T-helper 2 cell (primary cell): ENCODE measurements around the gene GCNA.
"Not testable (repeated sequence)": the region's sequence is repeated elsewhere in the genome, so short reads cannot be mapped to it uniquely, and the experiment has no call there.

Experiments used
- DNase-seq, 5 experiments: peaks; one replicate each; pipeline versions ENCODE4 v3.0.0 to v3.0.0-alpha.2; 2012 to 2022

Gene GCNA

DNA sequence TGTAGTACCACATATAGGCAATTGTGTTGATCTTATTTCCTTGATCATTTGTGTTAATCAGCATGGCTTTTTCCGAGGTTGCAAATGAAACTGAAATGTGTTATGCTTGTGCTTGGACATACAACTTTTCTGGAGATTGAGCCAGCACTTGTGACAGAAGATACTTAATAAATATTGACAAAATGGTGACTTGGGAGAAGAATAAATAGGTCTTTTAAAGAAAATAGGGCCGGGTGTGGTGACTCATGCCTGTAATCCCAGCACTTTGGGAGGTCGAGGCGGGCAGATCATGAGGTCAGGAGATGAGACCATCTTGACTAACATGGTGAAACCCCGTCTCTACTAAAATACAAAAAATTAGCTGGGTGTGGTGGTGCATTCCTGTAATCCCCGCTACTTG, 18.5 kb upstream of the GCNA start:
- DNase-seq, result not testable (repeated sequence)

DNA sequence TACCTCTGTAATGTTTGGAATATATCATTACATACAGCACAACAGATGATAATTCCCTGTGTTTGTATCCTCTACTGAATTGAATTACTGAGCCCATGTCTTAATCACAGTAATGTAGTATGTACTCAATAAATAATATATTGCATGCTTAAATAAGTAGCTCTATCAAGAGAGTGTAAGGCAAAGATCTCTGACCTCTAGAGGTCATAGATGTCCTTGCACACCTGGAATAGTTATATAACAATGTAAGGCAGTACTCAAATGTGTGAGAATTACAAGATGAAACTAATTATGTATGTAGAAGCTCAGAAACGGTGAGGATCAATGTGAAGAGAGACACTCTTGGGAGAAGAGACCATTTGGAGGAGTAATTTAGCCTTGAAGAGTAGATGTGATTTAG, 14.3 kb upstream of the GCNA start:
- no peak for DNase-seq

DNA sequence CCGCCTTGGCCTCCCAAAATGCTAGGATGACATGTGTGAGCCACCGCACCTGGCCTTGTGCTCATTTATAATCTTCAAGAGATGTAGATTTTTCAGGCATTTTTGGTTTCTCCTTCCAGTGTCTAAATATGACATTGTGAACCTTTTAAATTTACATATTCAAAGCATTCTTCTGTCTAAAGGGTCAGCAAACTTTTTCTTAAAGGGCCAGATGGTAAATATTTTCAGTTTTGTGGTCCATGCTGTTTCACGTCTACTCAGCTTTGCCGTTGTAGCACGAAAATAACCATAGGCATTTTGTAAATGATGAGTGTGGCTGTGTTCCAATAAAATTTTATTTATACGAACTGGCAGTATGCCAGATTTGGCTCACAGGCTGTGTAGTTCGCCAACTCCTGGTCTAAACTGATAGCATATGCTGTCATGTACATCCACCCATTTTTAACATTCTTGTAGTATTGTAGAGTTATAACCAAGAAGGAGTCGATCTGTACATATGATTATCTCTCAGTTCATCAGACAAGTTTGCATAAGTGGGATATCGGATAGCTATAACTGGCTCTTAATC, 12.7 kb upstream of the GCNA start:
- no peak for DNase-seq

DNA sequence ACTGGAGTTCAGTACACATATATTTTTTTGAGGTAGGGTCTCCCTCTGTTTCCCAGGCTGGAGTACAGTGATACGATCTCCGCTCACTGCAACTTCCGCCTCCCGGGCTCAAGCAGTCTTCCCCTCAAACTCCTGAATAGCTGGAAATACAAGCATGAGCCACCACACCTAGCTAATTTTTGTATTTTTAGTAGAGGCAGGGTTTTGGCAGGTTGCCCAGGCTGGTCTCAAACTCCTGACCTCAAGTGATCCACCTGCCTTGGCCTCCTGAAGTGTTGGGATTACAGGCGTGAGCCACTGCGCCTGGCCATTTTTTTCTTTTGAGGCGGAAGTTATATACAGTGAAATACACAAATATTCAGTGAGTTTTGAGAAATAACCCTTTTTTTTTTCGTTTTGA, 6.8 kb upstream of the GCNA start:
- DNase-seq, result not testable (repeated sequence)

DNA sequence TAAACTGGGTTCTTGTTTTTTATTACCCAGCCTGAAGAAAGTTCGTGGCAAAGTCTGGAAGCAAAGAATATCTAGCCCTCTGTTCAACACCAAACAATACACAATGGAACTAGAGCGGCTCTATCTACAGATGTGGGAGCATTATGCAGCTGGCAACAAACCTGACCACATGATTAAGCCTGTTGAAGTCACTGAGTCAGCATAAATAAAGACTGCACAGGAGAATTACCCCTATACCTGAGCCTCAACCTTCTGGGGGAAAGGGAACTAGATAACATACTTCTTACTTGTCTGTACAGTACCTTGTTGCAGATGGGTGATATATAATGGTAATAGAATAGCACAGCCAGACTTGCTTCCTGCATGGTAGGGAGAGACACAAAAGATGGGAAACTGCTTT, 4.6 kb upstream of the GCNA start:
- no peak for DNase-seq

DNA sequence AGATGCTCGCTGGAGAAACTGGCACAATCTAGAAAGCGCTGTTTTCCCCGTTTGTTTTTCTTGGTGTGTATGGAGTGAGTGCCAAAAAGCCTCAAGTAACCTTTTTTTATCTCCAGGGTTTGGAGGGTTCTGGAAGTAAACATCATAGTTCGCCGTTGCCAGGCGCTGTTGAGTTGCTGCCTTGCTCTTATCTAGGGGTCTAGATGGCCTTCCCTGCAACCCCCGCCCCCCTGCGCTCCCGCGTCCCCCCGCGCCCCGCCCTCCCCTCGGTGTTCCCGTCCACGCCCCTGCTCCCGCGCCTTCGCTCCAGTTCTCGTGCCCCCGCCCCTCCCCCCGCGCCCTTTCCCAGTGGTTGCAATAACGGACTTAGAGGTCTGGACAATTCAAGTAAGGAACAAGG, 555 bp upstream of the GCNA start:
- DNase-seq, result no peak

DNA sequence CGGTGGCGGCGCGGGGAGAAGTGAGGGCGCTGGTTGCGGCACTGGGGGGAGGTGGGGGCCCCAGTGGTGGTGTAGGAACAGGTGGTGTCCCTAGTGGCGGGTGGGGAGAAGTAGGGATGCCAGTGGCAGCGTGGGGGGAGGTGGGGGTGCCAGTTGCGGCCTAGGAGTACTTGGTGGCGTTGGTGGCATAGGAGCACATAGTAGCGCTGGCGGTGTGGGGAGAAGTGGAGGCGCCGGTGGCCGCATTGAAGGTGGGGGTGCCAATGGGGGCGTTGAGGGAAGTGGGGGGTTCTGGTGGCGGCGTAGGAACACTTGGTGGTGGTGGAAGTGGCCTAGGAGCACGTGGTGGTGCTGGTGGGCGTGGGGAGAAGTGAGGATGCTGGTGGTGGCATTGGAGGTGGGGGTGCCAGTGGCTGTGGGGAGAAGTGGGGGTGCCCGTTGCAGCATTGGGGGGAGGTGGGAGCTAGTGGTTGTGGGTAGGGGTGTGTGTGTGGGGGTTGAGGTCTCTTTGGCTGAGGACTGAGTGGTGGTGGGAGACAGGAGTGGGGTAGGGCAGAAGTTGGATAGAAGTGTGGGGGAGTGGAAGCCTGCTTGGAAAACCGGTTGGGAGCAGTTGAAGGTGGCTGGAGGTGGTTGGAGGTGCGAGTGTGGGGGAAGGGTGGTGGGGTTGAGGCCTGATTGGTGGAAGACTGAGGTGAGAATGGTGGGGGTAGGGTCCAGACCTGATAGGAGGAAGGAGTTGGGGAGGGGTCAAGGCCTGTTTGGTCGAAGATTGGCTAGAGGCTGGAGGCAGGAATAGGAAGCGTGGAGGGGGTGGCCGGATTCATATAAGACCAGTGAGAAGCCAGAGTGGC, 1.1 kb downstream of the GCNA start:
- no peak for DNase-seq

DNA sequence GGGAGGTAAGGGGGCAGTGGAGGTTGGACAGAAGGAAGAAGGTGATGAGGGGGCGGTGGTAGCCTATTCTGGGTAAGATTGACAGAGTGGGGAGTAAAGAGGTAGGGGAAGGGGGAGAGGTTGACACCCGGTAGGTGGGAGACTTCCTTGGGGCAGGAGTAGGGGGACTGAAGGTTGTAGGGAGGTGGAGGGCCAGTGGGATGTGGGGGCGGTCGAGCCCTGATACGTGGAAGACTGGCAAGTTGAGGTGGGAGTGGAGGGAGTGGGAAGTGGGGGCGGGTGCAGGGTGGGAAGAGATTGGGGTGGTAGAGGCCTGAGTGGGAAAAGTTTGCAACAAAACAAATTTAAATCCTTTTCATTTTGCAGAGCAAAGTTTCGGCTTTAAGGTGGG, 1.7 kb downstream of the GCNA start:
- no peak for DNase-seq

DNA sequence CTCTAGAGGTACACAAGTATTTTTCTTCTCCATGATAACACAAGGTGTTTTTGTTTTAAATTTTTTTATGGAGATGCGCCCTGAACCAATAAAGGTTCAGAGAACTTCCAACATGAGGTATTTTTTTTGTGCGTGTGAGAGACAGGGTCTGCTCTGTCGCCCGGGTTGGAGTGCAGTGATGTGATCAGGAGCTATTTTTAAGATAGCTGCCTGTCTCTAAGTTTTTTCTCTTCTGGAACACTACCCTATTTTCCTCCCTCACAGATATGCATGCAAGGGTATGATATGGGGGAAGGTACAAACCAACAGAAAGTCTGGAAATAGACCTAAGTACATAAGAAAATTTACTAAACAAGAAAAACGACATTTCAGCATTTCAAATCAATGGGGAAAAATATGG, 3.0 kb downstream of the GCNA start:
- DNase-seq, result no peak

DNA sequence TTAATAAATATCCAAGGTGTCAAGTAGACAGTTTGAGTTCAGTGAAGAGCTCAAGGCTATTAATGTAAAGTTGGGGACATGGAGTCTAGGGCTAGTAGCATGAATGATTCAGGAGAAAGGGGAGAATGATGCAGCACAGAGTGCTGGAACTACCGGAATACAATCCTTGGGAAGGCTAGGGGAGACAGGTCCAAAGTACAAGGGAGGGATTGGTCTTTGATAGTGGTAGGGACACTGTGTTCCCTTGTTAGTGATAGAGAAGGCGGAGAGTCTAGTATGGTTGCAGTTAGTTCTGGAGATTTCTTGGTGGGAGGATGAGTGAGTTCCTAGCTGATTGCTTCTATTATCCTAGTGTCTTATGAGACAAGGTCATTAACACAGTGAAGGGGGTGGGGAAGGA, 8.7 kb downstream of the GCNA start:
- no peak for DNase-seq

DNA sequence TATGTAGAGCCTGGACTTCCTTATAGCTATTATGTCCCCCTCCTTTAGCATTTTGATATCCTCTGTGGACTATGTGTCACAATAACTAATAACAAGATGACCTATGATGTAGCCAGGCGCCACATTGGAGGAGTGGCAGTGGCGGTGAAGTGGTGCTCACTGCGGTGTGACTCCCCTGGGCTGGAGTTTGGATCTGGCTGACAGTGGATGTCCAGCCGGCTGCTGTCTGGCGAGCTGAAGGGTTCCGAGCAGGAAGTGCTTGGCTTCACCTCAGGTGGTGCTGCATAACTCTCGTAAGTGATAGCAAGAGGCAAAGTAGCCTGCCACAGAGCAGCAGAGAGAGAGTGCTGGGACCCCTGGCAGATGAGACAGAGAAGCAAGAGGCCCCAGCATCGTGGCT, 15.0 kb downstream of the GCNA start:
- not testable (repeated sequence) for DNase-seq

DNA sequence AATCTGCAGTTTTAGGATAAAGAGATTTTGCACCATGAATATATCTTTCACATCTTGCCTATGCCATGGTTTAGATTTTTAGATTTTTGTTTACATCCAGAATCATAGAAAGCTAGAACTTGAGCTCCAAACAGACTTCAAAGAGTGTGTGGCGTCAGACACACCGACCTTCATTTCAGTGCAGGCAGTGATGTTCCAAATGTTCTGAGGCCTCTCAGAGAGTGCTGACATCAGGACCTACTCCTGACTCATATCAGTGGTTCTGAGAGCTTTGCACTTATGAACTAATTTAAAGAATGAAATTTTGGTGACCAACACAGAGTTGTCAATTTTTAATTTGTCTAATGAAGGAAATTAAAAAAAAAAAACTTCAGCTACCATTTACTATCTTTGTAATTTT, 21.7 kb downstream of the GCNA start:
- no peak for DNase-seq

DNA sequence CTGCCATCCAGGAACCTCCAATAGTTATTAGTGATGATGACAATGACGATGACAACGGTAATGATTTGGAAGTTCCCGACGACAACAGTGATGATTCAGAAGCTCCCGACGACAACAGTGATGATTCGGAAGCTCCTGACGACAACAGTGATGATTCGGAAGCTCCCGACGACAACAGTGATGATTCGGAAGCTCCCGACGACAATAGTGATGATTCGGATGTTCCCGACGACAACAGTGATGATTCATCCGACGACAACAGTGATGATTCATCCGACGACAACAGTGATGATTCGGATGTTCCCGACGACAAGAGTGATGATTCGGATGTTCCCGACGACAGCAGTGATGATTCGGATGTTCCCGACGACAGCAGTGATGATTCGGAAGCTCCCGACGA, 25.4 kb downstream of the GCNA start:
- DNase-seq, result no peak

DNA sequence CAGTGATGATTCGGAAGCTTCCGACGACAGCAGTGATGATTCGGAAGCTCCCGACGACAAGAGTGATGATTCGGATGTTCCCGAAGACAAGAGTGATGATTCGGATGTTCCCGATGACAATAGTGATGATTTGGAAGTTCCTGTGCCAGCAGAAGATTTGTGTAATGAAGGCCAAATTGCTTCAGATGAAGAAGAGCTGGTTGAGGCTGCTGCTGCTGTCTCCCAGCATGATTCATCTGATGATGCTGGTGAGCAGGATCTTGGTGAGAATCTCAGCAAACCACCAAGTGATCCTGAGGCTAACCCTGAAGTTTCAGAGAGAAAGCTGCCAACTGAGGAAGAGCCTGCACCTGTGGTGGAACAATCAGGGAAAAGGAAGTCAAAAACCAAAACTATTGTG, 25.9 kb downstream of the GCNA start:
- DNase-seq, result no peak

DNA sequence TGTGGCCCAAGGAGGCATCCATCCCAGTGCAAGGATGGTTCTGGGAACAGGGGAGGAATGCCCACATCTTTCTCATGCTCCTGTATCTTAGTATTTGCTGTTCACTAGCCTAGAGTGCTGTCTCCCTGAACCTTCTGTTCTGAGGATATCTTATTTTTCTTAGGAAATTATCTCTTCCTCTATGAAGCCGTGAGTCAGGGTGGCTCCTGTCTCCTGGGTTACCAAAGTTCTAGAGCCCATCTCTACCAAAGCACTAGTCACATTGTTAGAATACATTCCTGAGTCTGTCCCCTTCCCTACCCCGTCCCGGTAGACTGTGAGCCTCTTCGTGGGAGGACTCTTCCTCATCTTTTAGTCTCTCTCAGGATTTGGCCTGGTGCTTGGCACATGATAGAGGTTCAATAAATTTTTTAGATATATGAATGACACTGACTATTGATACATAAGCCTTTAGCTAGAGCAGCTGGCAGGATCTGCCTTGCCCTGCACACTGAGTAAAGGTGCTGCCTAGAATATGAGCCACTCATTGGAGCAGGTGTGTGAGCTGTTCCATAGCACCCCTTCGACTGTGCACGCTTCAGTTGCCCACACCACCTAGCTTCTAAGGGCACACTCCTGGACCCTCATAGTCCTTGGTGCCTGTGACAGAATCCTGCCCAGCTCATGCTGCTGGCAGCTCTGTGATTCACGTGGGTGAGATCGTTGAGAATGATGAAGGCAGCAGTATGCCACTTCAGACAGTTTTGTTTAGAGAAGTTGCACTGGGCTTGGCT, 26.7 kb downstream of the GCNA start:
- no peak for DNase-seq

DNA sequence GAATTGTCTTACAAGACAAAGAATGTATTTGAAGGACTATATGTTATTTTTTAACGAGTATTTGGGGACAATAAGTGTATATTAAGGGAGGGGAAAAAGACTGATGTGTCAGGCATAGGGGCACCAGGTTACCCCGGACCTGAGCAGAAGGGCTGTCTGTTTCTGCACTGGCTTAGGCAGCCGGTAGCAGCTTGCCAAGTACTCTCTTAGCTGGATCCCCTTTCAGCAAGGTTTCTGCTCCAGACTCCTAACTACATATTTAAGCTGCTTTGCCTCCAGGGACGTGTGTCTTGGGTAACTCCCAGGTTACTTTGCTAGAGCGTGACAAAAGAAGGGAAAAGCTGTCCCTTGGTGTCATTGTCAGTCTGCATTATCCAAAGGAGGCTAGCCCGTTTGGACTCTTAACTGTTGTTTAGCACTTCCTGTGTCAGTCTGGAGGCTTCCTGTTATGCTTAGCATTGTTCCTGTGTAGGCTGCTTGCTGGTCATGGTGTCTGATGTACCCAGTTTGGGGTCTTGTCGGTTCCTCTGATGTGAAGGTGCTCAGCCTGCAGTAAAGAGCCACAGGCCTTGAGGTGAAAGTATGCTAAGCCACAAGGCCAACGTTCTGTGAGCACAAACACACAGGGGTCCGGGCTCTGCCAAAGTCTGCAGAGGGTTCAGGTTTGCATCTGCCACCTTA, 28.4 kb downstream of the GCNA start:
- peak in 2 of 5 experiments; percentile 69 to 78 for DNase-seq

DNA sequence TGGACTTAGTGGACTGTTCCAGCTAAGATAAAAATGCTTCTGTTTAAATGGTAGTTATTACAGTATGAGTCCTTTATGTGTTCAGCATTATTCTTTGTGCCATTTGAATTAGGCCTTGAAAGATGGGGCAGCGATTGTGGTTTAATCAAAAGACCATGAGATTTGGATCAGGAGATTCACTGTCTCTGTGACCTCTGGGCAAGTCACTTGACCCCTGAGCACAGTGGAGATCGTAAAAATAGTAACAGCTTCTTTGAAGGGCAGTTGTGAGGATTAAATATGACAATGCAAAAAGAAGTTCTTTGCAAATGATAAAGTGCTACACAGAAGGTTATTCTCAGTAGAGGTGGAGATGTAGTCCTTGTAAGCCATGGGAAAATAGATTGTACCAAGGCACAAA, 29.3 kb downstream of the GCNA start:
- no peak for DNase-seq

DNA sequence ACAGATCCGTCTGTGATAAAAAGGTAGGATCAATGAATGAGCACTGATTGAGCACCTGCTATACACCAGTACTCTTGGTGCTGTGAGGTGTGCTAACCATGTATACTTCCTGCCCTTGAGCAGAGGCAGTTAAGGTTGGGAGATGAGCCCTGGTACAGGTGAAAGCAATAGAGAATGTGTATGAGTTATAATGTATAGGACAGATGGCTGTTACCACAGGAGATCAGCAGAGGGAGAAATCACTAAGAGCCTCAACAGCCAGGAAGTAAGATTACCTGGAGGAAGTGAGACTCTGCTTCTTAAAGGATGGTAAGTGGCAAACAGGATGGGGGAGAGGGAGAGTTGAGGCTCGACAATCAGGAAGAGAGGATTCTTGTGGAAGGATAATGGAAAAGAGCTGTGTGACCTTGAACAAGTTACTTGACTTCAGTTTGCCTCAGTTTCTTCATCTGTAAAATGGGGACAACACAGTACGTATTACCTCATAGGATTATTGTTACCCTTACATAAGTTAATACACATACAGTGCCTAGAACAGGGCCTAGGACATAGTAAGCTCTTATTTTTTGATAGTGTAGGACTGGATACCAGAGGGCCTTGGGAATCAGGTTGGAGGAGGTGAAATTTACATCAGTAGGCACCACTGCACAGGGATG, 31.0 kb downstream of the GCNA start:
- peak in 1 of 5 experiments; percentile 49 for DNase-seq

DNA sequence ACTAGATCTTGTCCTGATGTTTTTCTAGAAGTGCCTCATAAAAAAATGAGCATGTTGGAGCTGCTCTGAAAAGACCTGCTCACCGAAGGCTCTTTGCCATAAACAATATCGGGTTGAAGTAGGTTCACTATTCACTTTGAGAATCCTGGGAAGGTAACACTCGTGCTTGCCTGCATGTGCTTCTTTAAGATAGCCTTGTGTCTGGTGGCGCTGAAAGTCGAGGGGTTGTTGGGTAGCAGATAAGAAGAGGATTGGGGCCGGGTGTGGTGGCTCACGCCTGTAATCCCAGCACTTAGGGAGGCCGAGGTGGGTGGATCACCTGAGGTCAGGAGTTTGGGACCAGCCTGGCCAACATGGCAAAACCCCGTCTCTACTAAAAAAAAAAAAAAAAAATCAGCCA, 33.5 kb downstream of the GCNA start:
- DNase-seq, result not testable (repeated sequence)

DNA sequence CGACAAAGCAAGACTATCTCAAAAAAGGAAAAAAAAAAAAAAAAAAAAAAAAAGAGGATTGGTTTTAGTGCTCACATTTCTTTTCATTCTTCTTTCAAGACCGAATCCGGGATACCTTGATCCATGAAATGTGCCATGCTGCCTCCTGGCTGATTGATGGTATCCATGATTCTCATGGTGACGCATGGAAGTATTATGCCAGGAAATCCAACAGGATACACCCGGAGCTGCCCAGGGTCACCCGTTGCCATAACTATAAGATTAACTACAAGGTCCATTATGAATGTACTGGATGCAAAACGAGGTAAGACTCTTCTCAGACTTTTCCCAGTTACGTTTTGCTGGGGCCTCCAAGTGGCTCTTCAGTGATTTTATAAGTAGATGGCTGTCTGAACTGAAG, 34.0 kb downstream of the GCNA start:
- DNase-seq, result no peak

DNA sequence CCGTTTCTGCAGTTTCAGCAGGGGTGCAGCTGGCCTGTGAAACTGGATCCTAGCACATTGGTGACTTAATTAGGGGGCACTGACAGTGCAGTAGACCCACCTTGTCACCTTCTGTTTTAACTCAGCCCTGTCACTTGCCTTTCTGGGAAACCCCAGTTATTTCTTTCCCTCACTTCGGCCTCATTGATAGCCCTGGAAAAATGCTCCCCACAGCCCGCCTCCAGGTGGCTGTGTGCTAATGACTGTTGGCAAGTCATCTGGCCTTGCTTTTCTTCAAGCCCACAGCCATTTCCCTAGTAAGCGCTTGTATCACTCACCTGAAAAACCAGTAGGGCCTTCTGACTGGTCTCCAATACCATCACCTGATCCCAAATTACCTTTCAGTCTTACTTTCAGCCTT, 36.8 kb downstream of the GCNA start:
- DNase-seq, result no peak

DNA sequence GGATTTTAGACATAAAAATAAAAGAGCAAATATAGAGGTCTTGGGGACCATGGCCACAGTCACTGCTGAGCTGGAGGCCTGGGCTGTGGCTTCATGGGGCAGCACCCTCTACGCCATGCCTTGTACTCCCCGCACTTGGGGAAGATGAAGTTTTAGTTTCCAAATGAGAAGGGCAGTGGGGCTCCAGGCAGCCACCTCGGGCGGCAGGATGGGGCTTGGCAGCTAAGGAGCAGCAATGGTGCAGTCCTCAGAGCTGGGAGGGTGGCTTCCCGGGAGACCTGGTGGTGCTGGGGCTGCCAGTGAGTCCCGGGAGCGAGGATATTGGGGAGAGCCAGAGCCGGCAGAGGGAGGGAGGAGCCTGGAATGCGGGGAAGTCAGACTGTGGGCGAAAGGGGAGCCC, 37.7 kb downstream of the GCNA start:
- DNase-seq, result no peak
